Endothelial cell of umbilical vein (primary cell): ENCODE data around the gene CARD19. TPM values are rescaled to one million over a fixed set of nuclear protein-coding genes. Genes with fewer than 3 reads are reported as not detected.
"Not testable (repeated sequence)": the region's sequence is repeated elsewhere in the genome, so short reads cannot be mapped to it uniquely, and the experiment has no call there.

Experiments
- BruUV-seq: library from RNA; stranded (reverse); fragments of 400-500 nt; replicated peaks from 2 replicates; lab custom pipeline; 2021; lab: Mats Ljungman, UMichigan
- CTCF ChIA-PET: fragments of 300-600, 350-600 bp; sonication (Branson Sonifier 250); formaldehyde crosslinking; loops from one replicate; lab custom pipeline; 2021; ENCODE audit warnings: antibody characterized with exemption, inconsistent platforms; lab: Charles Lee
- POLR2A ChIA-PET: fragments of 300-600, 350-600 bp; sonication (Branson Sonifier 250); formaldehyde crosslinking; loops from one replicate; lab custom pipeline; 2021; ENCODE audit warnings: antibody characterized with exemption, inconsistent platforms; lab: Charles Lee
- DNase-seq: peaks from one replicate; pipeline ENCODE4 v3.0.0-alpha.2; 2011; ENCODE audit warnings: low read depth, low spot score
- FAIRE-seq: peaks from 2 replicates; lab custom pipeline; 2011; peaks lifted over from hg19 to GRCh38; lab: Jason Lieb, UNC
- H2AFZ ChIP-seq: 2 replicates; pipeline ENCODE4 v1.6.0; 2012; ENCODE audit warnings: low read depth, low read length, control low read depth, inconsistent platforms
- H3K27ac ChIP-seq: 2 replicates; pipeline ENCODE4 v1.5.1; 2011; ENCODE audit warnings: low read depth, mild to moderate bottlenecking, control low read depth, low read length, moderate library complexity; ENCODE audit not compliant: insufficient read depth
- H3K27me3 ChIP-seq, 2 experiments: 2 replicates each; pipeline versions ENCODE4 v1.6.0 to v1.6.1; 2011; ENCODE audit warnings: low read length in 2 of 2, mixed read lengths in 1 of 2; ENCODE audit not compliant: control insufficient read depth in 2 of 2, insufficient read depth in 2 of 2
- H3K36me3 ChIP-seq, 2 experiments: 2 replicates in 1 of 2; 3 replicates in 1 of 2; pipeline ENCODE4 v1.5.1; 2011; ENCODE audit warnings: low read length in 2 of 2, mild to moderate bottlenecking in 1 of 2, moderate library complexity in 1 of 2; ENCODE audit not compliant: control insufficient read depth in 2 of 2, insufficient read depth in 2 of 2; ENCODE audit errors: extremely low read depth in 1 of 2
- H3K4me1 ChIP-seq: 3 replicates; pipeline ENCODE4 v1.5.1; 2011; ENCODE audit warnings: mild to moderate bottlenecking, low read length; ENCODE audit not compliant: control insufficient read depth, insufficient read depth; ENCODE audit errors: extremely low read depth
- H3K4me2 ChIP-seq: 2 replicates; pipeline ENCODE4 v1.6.1; 2011; ENCODE audit warnings: low read length, control low read depth, mixed read lengths; ENCODE audit not compliant: insufficient read depth
- H3K4me3 ChIP-seq, 3 experiments: fragments of 200-600 bp in 1 of 3; sonication (generic), shearing (Covaris generic) in 1 of 3; replicated peaks in 1 of 3; 2 replicates each; pipeline ENCODE4 v1.5.1; 2011 to 2016; ENCODE audit warnings: control low read depth in 3 of 3, low read length in 3 of 3, mild to moderate bottlenecking in 2 of 3, inconsistent platforms in 1 of 3, low read depth in 1 of 3, moderate library complexity in 1 of 3; ENCODE audit not compliant: insufficient read depth in 1 of 3
- H3K79me2 ChIP-seq: 2 replicates; pipeline ENCODE4 v1.6.0; 2012; ENCODE audit warnings: low read length, inconsistent platforms; ENCODE audit not compliant: control insufficient read depth, insufficient read depth
- H3K9ac ChIP-seq: replicated peaks from 2 replicates; pipeline ENCODE3; 2011; ENCODE audit warnings: low read length, control low read depth; ENCODE audit not compliant: insufficient read depth; ENCODE audit errors: extremely low read depth
- H3K9me1 ChIP-seq: replicated peaks from 3 replicates; pipeline ENCODE4 v1.6.0; 2011; ENCODE audit warnings: mild to moderate bottlenecking, low read length; ENCODE audit not compliant: control insufficient read depth, insufficient read depth; ENCODE audit errors: extremely low read depth
- H3K9me3 ChIP-seq: replicated peaks from 2 replicates; pipeline ENCODE4 v1.5.1; 2012; ENCODE audit warnings: low read length, inconsistent platforms; ENCODE audit not compliant: control insufficient read depth, insufficient read depth
- H4K20me1 ChIP-seq: replicated peaks from 2 replicates; pipeline ENCODE3; 2011; ENCODE audit warnings: mild to moderate bottlenecking, low read length; ENCODE audit not compliant: control insufficient read depth, insufficient read depth; ENCODE audit errors: extremely low read depth
- EZH2 ChIP-seq: IDR thresholded peaks from 2 replicates; pipeline ENCODE4 v1.6.1; 2012; ENCODE audit warnings: borderline replicate concordance, low read depth, mild to moderate bottlenecking, moderate library complexity, low read length, inconsistent platforms; ENCODE audit not compliant: severe bottlenecking
- FOS ChIP-seq: IDR thresholded peaks from 2 replicates; pipeline ENCODE4 v1.6.1; 2011; ENCODE audit warnings: mild to moderate bottlenecking, low read length, moderate library complexity, borderline replicate concordance; ENCODE audit not compliant: insufficient read depth
- GATA2 ChIP-seq: IDR thresholded peaks from 2 replicates; pipeline ENCODE4 v1.7.0; 2011; ENCODE audit warnings: low read depth, mild to moderate bottlenecking, moderate library complexity, mixed read lengths, low read length; ENCODE audit not compliant: insufficient read length, insufficient read depth
- JUN ChIP-seq: IDR thresholded peaks from 2 replicates; pipeline ENCODE4 v1.6.1; 2011; ENCODE audit warnings: borderline replicate concordance, low read depth; ENCODE audit not compliant: insufficient read length, insufficient read depth
- MYC ChIP-seq: IDR thresholded peaks from one replicate; pipeline ENCODE4 v1.6.1; 2011; ENCODE audit warnings: mild to moderate bottlenecking, low read depth, low read length
- POLR2A ChIP-seq: IDR thresholded peaks from 2 replicates; pipeline ENCODE4 v1.6.1; 2012; ENCODE audit warnings: low read depth, mild to moderate bottlenecking, control low read depth, low read length
- POLR2AphosphoS5 ChIP-seq: IDR thresholded peaks from 2 replicates; pipeline ENCODE4 v1.6.1; 2012; ENCODE audit warnings: low read depth, mild to moderate bottlenecking, control low read depth, low read length, moderate library complexity; ENCODE audit not compliant: insufficient read depth
- dilution Hi-C: fragments of 300-500 bp; cut with MboI; formaldehyde crosslinking; loops from one replicate; pipeline ENCODE4 v1.15.0; 2019; ENCODE audit warnings: low sequenced_read_pairs; ENCODE audit not compliant: extremely low pct_ligation_motif_present
- intact Hi-C: fragments of 100-400 bp; cut with micrococcal nuclease; formaldehyde crosslinking; loops from one replicate; pipeline ENCODE4 v1.10.0; 2022
- polyA plus RNA-seq, 4 experiments: library from polyadenylated mRNA; depleted of rRNA in 3 of 4; stranded (reverse) in 3 of 4; unstranded in 1 of 4; fragments of >200 nt; gene quantifications; 2 replicates each; pipeline versions ENCODE4 v1.2.1 to v1.2.3, GENCODE V29; 2011 to 2012; ENCODE audit warnings: missing spikeins in 1 of 4
- total RNA-seq: library from RNA; stranded (reverse); gene quantifications from 2 replicates; pipeline ENCODE4 v1.2.3, GENCODE V29; 2021
- TF ChIP-seq, protein P1 (sequence below), 2 donors: IDR thresholded peaks; 1 replicate in 1 of 2; 2 replicates in 1 of 2; pipeline ENCODE4 v1.5.1; 2011; ENCODE audit warnings: low read length in 2 of 2, mild to moderate bottlenecking in 2 of 2, moderate library complexity in 2 of 2, control low read depth in 1 of 2, inconsistent platforms in 1 of 2, low read depth in 1 of 2; ENCODE audit not compliant: insufficient read depth in 1 of 2; ENCODE audit errors: extremely low read depth in 1 of 2
- TF ChIP-seq, protein P2 (sequence below): IDR thresholded peaks from 2 replicates; pipeline ENCODE4 v1.6.1; 2011; ENCODE audit not compliant: insufficient read depth, insufficient read length

Gene CARD19
- total and polyA plus RNA-seq, 2 donors (not counting 3 experiments of a cell fraction or from before 2014, with no cell fraction given), result 45.7 to 148 TPM

DNA sequence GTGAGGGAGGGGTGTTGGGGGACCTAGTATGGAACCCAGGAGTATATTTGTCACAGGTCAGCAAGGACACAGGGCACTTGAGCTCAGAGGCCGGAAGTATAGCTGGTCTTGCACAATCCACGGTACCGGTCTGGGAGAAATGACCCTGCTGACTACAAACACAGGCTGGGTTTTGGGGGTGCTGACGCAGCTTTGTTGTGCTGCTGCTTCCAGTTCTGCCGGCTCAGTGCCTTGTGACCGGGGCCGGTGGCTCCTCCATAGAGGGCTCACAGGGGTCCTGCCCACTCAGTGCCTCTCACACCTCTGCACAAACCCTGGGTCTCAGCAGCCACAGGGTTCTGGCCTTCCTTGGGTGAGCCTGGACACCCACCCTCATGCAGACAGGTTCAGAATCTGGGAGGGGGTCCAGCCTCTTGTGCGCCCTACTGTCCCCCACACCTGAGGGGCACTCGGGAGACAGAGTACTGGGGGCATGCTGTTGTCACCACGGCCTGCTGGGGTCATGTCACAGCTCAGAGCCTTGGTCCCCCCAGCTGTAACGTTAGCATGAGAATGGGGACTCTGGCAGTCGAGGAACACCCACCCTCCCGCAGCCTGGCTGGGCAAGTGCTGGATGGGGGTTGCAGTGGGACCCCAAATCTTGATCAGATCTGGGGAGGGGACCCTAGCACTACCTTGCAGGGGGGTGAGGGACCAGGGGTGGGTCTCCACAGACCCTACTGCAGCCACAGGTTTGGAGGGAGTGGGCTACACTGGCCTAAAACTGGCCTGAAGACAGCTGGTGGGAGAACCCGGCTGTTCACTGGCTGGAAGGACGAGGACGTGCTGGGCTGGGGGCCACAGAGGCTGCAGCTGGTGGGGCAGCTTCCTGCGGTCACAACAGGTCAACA, 20.3 kb downstream of the CARD19 start:
- H3K9ac ChIP-seq, result no peak overlapping the region
- POLR2A ChIA-PET, result no interaction called here
- intact Hi-C loops (no loop called here), dilution Hi-C loops (no loop called here)
- no peaks in the 10 kb centered on the region for H4K20me1 ChIP-seq
- FAIRE-seq (no peak), DNase-seq (no peak)
- H3K9me3 ChIP-seq, result no peaks in the 10 kb centered on the region
- peaks cover 0 to 16% of the 10 kb centered on the region in 2 experiments for H3K36me3 ChIP-seq
- CTCF ChIA-PET, result interaction anchor here (0.6 to 6.2 kb wide), 3 partner anchors 8 to 186 kb away, joined by 3 to 70 read pairs (median 3); no protein-coding TSS in a partner anchor
- no peak overlapping the region for H2AFZ ChIP-seq
- TF ChIP-seq, protein P1, sequence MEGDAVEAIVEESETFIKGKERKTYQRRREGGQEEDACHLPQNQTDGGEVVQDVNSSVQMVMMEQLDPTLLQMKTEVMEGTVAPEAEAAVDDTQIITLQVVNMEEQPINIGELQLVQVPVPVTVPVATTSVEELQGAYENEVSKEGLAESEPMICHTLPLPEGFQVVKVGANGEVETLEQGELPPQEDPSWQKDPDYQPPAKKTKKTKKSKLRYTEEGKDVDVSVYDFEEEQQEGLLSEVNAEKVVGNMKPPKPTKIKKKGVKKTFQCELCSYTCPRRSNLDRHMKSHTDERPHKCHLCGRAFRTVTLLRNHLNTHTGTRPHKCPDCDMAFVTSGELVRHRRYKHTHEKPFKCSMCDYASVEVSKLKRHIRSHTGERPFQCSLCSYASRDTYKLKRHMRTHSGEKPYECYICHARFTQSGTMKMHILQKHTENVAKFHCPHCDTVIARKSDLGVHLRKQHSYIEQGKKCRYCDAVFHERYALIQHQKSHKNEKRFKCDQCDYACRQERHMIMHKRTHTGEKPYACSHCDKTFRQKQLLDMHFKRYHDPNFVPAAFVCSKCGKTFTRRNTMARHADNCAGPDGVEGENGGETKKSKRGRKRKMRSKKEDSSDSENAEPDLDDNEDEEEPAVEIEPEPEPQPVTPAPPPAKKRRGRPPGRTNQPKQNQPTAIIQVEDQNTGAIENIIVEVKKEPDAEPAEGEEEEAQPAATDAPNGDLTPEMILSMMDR (IDR thresholded peaks at IDR 0.05; ENCODE audit: extremely low read depth in 1 of 2, insufficient read depth in 1 of 2, low read depth in 1 of 2, low read length in 2 of 2), result no peak
- TF ChIP-seq POLR2A, result no peak
- TF ChIP-seq FOS, result no peak
- TF ChIP-seq POLR2AphosphoS5, result no peak
- TF ChIP-seq, protein P2, sequence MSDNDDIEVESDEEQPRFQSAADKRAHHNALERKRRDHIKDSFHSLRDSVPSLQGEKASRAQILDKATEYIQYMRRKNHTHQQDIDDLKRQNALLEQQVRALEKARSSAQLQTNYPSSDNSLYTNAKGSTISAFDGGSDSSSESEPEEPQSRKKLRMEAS, result no peak
- TF ChIP-seq MYC, result no peak
- no peak for TF ChIP-seq GATA2
- TF ChIP-seq JUN, result no peak
- no peak for TF ChIP-seq EZH2
- peaks cover 10% of the 10 kb centered on the region for H3K4me1 ChIP-seq
- H3K79me2 ChIP-seq, result no peaks in the 10 kb centered on the region
- H3K27me3 ChIP-seq, result no peaks in the 10 kb centered on the region
- no peak overlapping the region for H3K27ac ChIP-seq
- H3K4me3 ChIP-seq, result no peak overlapping the region
- H3K4me2 ChIP-seq, result no peak overlapping the region
- no TSS peak for BruUV-seq
- no peaks in the 10 kb centered on the region for H3K9me1 ChIP-seq

DNA sequence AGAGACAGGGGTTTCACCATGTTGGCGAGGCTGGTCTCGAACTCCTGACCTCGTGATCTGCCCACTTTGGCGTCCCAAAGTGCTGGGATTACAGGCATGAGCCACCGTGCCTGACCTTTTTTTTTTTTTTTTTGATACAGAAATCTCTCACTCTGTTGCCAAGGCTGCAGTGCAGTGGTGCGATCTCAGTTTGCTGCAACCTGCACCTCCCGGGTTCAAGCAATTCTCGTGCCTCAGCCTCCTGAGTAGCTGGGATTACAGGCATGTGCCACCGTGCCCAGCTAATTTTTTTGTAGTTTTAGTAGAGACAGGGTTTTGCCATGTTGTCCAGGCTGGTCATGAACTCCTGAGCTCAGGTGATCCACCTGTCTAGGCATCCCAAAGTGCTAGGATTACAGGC, 21.5 kb downstream of the CARD19 start:
- H3K4me3 ChIP-seq, dilution Hi-C loops, H3K9me3 ChIP-seq, H3K79me2 ChIP-seq, H3K27me3 ChIP-seq, H4K20me1 ChIP-seq, intact Hi-C loops, H3K27ac ChIP-seq, FAIRE-seq, H2AFZ ChIP-seq, BruUV-seq, DNase-seq, H3K9me1 ChIP-seq, H3K9ac ChIP-seq, H3K36me3 ChIP-seq, H3K4me2 ChIP-seq: not testable (repeated sequence)
- ChIA-PET POLR2A (interaction anchor here (0.7 kb wide), 1 partner anchor 16 kb away, joined by 3 read pairs; no protein-coding TSS in a partner anchor), CTCF (interaction anchor here (6.2 kb wide), 1 partner anchor 10 kb away, joined by 70 read pairs; no protein-coding TSS in a partner anchor)
- H3K4me1 ChIP-seq, result peaks cover 10% of the 10 kb centered on the region
